Camera-type eye (tissue), 1 donor: Measurements from ENCODE around the gene AADACL3. TPM values are rescaled to one million over a fixed set of nuclear protein-coding genes. Genes with fewer than 3 reads are reported as not detected.

ENCODE experiments used
- total RNA-seq: library from RNA; depleted of rRNA; stranded (reverse); fragments of >200 nt; gene quantifications from one replicate; pipeline ENCODE4 v1.2.3, GENCODE V29; 2014

The AADACL3 gene
- 0.11 TPM for total RNA-seq

GRCh38 chr1:12715896-12716437 is at the start of gene AADACL3:
Gene AADACL3 (plus strand): TSS chr1:12716110. CDS start chr1:12716177, 67 bp downstream.

GRCh38 chr1:12745992-12746323 is 30.0 kb downstream of the AADACL3 start, which contains the start of gene CFAP107:
Gene CFAP107 (plus strand): TSS chr1:12746200. CDS start chr1:12746431, 231 bp downstream.

GRCh38 chr1:12773438-12773837 is 57.5 kb downstream of the AADACL3 start, which contains the start of gene PRAMEF12:
Gene PRAMEF12 (plus strand): TSS chr1:12773738. CDS start chr1:12774868, 1,130 bp downstream.

Other genes starting within 250 kb of the AADACL3 start
- gene DHRS3, start 97.9 kb upstream of the AADACL3 start, total RNA-seq: 53.6 TPM
- not detected for gene AADACL4, start 72.0 kb upstream of the AADACL3 start, total RNA-seq
- gene CFAP107, start 30.1 kb downstream of the AADACL3 start, total RNA-seq: not detected
- not detected for gene PRAMEF12, start 57.6 kb downstream of the AADACL3 start, total RNA-seq
- not detected for gene PRAMEF1, start 75.3 kb downstream of the AADACL3 start, total RNA-seq
- gene PRAMEF11, start 115.3 kb downstream of the AADACL3 start, total RNA-seq: not detected
- gene HNRNPCL1, start 132.6 kb downstream of the AADACL3 start, total RNA-seq: not detected
- not detected for gene PRAMEF2, start 141.0 kb downstream of the AADACL3 start, total RNA-seq
- not detected for gene PRAMEF4, start 170.1 kb downstream of the AADACL3 start, total RNA-seq
- not detected for gene PRAMEF10, start 182.2 kb downstream of the AADACL3 start, total RNA-seq
- gene PRAMEF7, start 200.5 kb downstream of the AADACL3 start, total RNA-seq: not detected
- gene PRAMEF6, start 231.5 kb downstream of the AADACL3 start, total RNA-seq: not detected